HG03045 (cell line): ENCODE results near the gene ITPK1.

ENCODE experiments used
- ATAC-seq: cut with Tn5 transposase; IDR thresholded peaks from one replicate; pipeline ENCODE4 v1.9.1; 2021; ENCODE audit warnings: mild to moderate bottlenecking, moderate library complexity; ENCODE audit not compliant: unreplicated experiment

Gene ITPK1

DNA sequence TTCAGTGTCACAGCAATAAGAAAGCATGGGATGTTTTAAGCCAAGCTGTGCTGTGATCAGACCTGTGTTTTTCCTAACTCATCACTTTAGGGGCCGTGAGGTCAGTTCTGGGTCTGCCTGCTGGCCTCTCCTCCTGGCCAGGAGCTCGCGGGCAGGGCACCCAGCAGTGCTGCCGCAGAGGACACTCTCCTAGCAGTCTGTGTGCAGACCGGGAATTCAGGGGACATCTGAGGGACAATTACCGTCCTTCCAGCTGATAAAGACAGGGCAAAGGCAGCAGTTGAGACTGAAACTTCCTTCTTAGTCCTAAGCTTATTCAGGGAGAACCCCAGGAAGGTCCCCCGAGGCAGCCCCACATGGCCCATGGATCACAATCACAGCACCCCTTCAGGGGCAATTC lies 103.2 kb downstream of the ITPK1 start:
- no peak for ATAC-seq

DNA sequence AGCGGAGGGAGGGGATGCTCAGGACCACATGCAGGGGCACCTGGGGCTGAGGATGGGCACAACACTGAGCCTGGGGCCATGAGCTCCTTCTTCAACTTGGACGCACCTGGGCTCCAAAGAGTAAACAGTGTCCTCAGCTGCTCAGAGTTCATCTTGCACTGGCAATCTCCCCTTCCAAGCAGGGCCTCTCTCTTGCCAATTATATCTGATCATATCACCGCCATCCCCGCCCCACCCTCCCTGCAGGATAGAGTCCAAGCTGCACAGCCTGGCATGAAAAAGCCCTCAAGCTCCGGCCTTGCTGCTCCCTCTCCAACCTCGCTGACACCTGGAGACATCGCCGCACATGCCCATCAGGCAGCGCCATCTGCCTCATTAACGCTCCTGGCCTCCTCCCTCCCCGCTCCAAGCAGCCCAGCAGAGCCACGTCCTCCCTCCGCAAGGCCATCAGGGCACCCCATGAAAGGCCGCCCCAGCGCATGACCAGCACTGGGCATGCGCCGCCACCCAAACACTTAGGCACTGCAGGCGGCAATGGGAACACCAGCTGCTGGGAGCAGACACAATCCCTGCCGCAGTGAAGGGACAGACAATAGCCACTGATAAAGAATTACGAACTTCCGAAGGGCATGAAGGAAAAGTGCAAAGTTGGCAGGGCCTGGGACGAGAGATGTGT lies 103.9 kb downstream of the ITPK1 start:
- ATAC-seq = no peak

GRCh38 chr14:93011141-93011529 lies 104.6 kb downstream of the ITPK1 start:
- ATAC-seq = no peak

- no peak for ATAC-seq
These were observed 105.1 kb downstream of the ITPK1 start for GRCh38 chr14:93010522-93011140.

DNA sequence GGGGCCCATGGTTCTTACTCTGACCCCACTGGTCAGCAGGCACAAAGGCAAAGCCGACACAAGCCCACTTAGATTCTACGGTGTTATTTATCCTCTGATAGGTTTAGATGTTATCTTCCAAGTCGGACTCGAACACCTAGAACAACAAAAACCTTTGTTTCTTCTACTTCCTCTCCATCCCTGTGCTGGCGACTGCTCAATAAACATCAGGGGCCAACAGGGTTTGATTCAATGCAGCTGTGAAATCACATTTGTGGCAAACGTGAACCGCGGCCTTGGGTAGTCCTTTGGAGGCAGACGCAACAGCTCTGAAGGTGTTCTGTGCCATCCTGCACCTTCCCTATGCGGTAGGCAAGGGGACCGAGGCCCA lies 105.6 kb downstream of the ITPK1 start:
- no peak for ATAC-seq

- ATAC-seq = no peak
These were observed 106.1 kb downstream of the ITPK1 start for GRCh38 chr14:93009471-93010129.

GRCh38 chr14:93008381-93008780 lies 107.3 kb downstream of the ITPK1 start:
- no peak for ATAC-seq

GRCh38 chr14:93007225-93007997 lies 108.3 kb downstream of the ITPK1 start:
- peak; percentile 46 for ATAC-seq

GRCh38 chr14:93006567-93007051 lies 109.1 kb downstream of the ITPK1 start:
- no peak for ATAC-seq

GRCh38 chr14:93005838-93006237 lies 109.9 kb downstream of the ITPK1 start:
- no peak for ATAC-seq

DNA sequence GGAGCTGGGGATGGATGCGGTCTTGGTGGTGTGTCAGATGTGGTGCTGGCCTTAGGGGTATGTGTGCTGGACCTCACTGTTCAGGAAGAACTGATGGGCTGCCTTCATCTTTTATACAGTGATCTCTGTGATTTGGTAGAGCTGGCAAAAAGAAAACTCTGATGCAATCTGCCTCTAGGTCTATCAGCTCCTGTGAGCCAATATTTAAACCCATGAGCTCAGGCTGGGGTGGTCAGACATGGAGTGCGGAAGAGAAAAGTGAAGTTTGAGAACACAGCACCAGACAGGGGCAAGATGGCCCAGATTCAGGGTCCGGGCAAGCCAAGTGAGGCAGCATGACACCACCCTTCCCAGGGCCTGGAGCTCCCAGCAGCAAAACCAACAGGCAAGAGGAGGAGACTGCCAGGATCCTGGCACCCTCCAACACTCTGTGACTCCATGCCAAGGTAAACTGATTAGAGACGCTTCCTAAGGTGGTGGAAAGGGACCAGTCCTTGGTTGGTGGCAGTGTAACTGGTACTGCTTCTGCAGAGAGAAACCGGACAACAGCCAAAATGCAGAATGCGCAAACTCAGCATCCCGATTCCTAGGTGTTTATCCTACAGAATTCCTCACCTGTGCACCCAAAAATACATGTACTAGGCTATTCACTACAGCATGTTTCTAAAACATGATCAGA lies 110.5 kb downstream of the ITPK1 start:
- ATAC-seq = no peak

GRCh38 chr14:93004699-93005082 lies 111.0 kb downstream of the ITPK1 start:
- no peak for ATAC-seq

GRCh38 chr14:93003945-93004698 lies 111.6 kb downstream of the ITPK1 start:
- ATAC-seq = no peak

GRCh38 chr14:93002851-93003298 lies 112.8 kb downstream of the ITPK1 start:
- no peak for ATAC-seq

GRCh38 chr14:93002049-93002448 lies 113.7 kb downstream of the ITPK1 start:
- no peak for ATAC-seq

DNA sequence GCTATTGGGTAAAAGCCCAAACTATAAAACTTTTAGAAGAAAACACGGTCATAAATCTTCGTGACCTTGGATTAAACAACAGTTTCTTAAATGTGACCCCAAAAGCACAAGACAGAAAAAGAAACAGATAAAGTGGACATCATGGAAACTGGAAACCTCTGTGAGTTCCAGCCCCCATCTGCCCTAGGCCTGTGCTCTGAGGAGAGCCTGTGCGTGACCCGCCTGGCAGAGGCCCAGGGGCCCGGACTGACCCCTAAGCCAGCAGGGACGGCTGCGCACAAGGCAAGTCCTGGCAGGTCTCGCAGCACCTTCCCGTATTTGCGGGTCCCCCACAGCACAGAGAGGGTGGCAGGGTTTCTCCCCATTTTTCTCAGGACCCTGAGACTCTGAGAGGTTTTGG lies 116.8 kb downstream of the ITPK1 start:
- no peak for ATAC-seq

DNA sequence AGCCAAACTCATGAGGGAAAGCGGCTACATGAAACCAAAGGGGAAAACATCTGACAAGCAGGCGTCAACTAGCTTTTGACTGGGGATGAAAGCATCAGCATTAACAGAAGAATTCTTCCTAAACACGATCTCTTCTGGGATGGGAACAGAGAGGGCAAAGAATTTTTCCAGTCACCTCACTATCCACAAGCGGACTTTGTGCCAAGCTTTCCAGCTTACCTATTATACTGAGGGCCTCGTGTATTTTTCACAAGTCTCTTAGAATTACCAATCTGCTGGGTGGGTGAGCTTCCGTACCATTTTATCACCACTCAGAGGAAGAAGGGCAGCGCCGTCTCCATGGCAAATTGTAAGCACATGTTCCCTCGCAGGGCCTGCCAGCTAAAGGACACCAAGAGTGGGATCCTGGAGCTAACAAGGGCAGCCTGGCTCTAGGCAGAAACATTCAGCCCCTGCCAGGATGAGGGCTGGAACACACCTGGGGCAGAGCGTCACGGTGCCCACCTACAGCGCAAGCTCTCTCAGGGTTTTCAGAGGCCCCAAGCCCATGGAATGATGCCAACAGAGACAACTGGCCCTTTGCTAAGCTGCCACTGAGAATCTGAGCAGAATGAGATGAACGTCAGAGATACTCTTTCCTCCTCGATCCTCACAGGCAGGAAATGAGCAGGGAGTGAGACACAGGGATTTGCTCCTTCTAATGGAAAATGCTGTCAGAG lies 118.2 kb downstream of the ITPK1 start:
- no peak for ATAC-seq

- ATAC-seq = no peak
These were observed 120.1 kb downstream of the ITPK1 start for GRCh38 chr14:92995620-92996019.

DNA sequence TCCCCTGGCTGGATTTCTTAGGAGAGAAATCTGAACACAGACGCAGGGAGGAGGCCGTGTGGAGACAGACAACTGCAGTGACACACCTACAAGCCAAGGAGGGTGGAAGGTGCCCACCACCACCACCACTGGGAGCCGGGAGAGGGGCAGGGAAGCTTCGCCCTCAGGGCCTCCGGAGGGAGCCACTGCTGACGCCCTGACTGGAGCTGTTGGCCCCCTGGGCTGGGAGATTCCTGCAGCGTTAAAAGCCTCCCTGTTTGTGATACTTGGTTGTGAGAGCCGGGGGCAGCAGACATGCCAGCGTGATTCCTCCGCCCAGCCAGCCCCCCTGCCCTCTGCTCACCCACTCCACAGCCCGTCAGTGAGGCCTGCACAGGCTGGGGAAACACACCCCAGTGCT lies 120.8 kb downstream of the ITPK1 start:
- no peak for ATAC-seq
